H1 (cell line): ENCODE data around the gene GOLGA3. TPM values are rescaled to one million over a fixed set of nuclear protein-coding genes. Genes with fewer than 3 reads are reported as not detected.

Source experiments
- CTCF ChIA-PET: fragments of 300-600 bp; sonication (Branson Sonifier 250); formaldehyde crosslinking; loops from one replicate; lab custom pipeline; 2021; ENCODE audit not compliant: partially characterized antibody; lab: Charles Lee
- POLR2A ChIA-PET: fragments of 300-600 bp; sonication (Branson Sonifier 250); formaldehyde crosslinking; loops from one replicate; lab custom pipeline; 2021; ENCODE audit warnings: inconsistent platforms; ENCODE audit not compliant: partially characterized antibody; lab: Charles Lee
- DNase-seq, 2 experiments: peaks; one replicate each; pipeline versions ENCODE4 v3.0.0 to v3.0.0-alpha.2; 2010 to 2022; ENCODE audit warnings: low spot score in 2 of 2, low read depth in 1 of 2, mixed read lengths in 1 of 2
- FAIRE-seq: peaks from 2 replicates; lab custom pipeline; 2011; peaks lifted over from hg19 to GRCh38; lab: Jason Lieb, UNC
- H2AFZ ChIP-seq: 2 replicates; pipeline ENCODE4 v1.8.1; 2012; ENCODE audit warnings: low read length, inconsistent platforms
- H2AK5ac ChIP-seq: 2 replicates; pipeline ENCODE4 v1.6.1; 2013; ENCODE audit warnings: low read depth, low read length
- H2BK120ac ChIP-seq: replicated peaks from 2 replicates; pipeline ENCODE3; 2013; ENCODE audit warnings: low read depth, low read length, inconsistent platforms
- H2BK12ac ChIP-seq: 2 replicates; pipeline ENCODE4 v1.6.1; 2013; ENCODE audit warnings: low read depth, low read length
- H2BK15ac ChIP-seq: 2 replicates; pipeline ENCODE4 v1.6.1; 2013; ENCODE audit warnings: low read length
- H2BK20ac ChIP-seq: 2 replicates; pipeline ENCODE4 v1.6.1; 2013; ENCODE audit warnings: low read length
- H2BK5ac ChIP-seq: 2 replicates; pipeline ENCODE4 v1.6.1; 2013; ENCODE audit warnings: low read depth, low read length
- H3K14ac ChIP-seq: 2 replicates; pipeline ENCODE4 v1.6.1; 2013; ENCODE audit warnings: inconsistent platforms; ENCODE audit not compliant: insufficient read length
- H3K18ac ChIP-seq: 2 replicates; pipeline ENCODE4 v1.6.1; 2013; ENCODE audit warnings: low read length; ENCODE audit errors: extremely low read depth
- H3K23ac ChIP-seq: 2 replicates; pipeline ENCODE4 v1.6.1; 2013; ENCODE audit warnings: inconsistent platforms; ENCODE audit not compliant: insufficient read length
- H3K23me2 ChIP-seq: 2 replicates; pipeline ENCODE4 v1.6.1; 2013; ENCODE audit warnings: low read depth, low read length
- H3K27ac ChIP-seq: 2 replicates; pipeline ENCODE4 v1.6.1; 2011; ENCODE audit warnings: low read depth, low read length, inconsistent platforms
- H3K27me3 ChIP-seq, 4 experiments: replicated peaks in 1 of 4; 1 replicate in 1 of 4; 2 replicates in 3 of 4; pipeline versions ENCODE4 v1.6.1 to v1.8.1; 2011 to 2013; ENCODE audit warnings: low read length in 3 of 4, mild to moderate bottlenecking in 3 of 4, inconsistent platforms in 2 of 4, mixed read lengths in 2 of 4, moderate library complexity in 1 of 4; ENCODE audit not compliant: control insufficient read depth in 3 of 4, insufficient read depth in 3 of 4; ENCODE audit errors: extremely low read depth in 1 of 4
- H3K36me3 ChIP-seq, 4 experiments: 2 replicates each; pipeline versions ENCODE4 v1.6.1 to v1.8.1; 2011 to 2013; ENCODE audit warnings: mild to moderate bottlenecking in 4 of 4, low read length in 3 of 4, moderate library complexity in 2 of 4, control low read depth in 1 of 4, inconsistent platforms in 1 of 4; ENCODE audit not compliant: insufficient read depth in 4 of 4, control insufficient read depth in 2 of 4
- H3K4ac ChIP-seq: replicated peaks from 2 replicates; pipeline ENCODE3; 2013; ENCODE audit warnings: low read length, low read depth, mixed read lengths, inconsistent platforms; ENCODE audit not compliant: insufficient read length
- H3K4me1 ChIP-seq, 4 experiments: replicated peaks in 1 of 4; 1 replicate in 1 of 4; 2 replicates in 3 of 4; pipeline versions ENCODE4 v1.6.1 to v1.8.1; 2011 to 2013; ENCODE audit warnings: low read length in 3 of 4, inconsistent platforms in 2 of 4, mixed read lengths in 1 of 4; ENCODE audit not compliant: insufficient read depth in 4 of 4, control insufficient read depth in 3 of 4
- H3K4me2 ChIP-seq, 2 experiments: 2 replicates each; pipeline versions ENCODE4 v1.6.1 to v1.8.1; 2011 to 2013; ENCODE audit warnings: low read depth in 2 of 2, low read length in 2 of 2, control low read depth in 1 of 2, inconsistent platforms in 1 of 2, mild to moderate bottlenecking in 1 of 2; ENCODE audit not compliant: insufficient read depth in 1 of 2
- H3K4me3 ChIP-seq, 4 experiments: fragments of 200-600, 300-600 bp in 1 of 4; sonication (generic), shearing (Covaris generic), sonication (Bioruptor Twin) in 1 of 4; 2 replicates each; pipeline versions ENCODE4 v1.5.1 to v1.8.1; 2011 to 2016; ENCODE audit warnings: low read length in 4 of 4, low read depth in 3 of 4, control low read depth in 2 of 4, inconsistent platforms in 2 of 4, mild to moderate bottlenecking in 2 of 4, mixed read lengths in 1 of 4, moderate library complexity in 1 of 4; ENCODE audit not compliant: insufficient read depth in 2 of 4; ENCODE audit errors: extremely low read depth in 1 of 4
- H3K56ac ChIP-seq: replicated peaks from 2 replicates; pipeline ENCODE3; 2013; ENCODE audit warnings: low read depth, mild to moderate bottlenecking, mixed read lengths, low read length, inconsistent platforms; ENCODE audit not compliant: insufficient read length
- H3K79me1 ChIP-seq: 2 replicates; pipeline ENCODE4 v1.6.1; 2013; ENCODE audit warnings: low read depth, low read length, control low read depth
- H3K79me2 ChIP-seq, 2 experiments: 2 replicates each; pipeline versions ENCODE4 v1.6.1 to v1.8.1; 2012 to 2013; ENCODE audit warnings: low read length in 2 of 2, mild to moderate bottlenecking in 2 of 2, inconsistent platforms in 1 of 2; ENCODE audit not compliant: insufficient read depth in 2 of 2, control insufficient read depth in 1 of 2
- H3K9ac ChIP-seq, 4 experiments: replicated peaks in 1 of 4; 1 replicate in 1 of 4; 2 replicates in 3 of 4; pipeline versions ENCODE4 v1.6.1 to v1.8.1; 2011 to 2013; ENCODE audit warnings: low read depth in 3 of 4, low read length in 3 of 4, control low read depth in 2 of 4, mild to moderate bottlenecking in 2 of 4, moderate library complexity in 2 of 4, inconsistent platforms in 1 of 4; ENCODE audit errors: extremely low read depth in 1 of 4
- H3K9me3 ChIP-seq, 2 experiments: 2 replicates each; pipeline versions ENCODE4 v1.6.1 to v1.8.1; 2012 to 2013; ENCODE audit warnings: mild to moderate bottlenecking in 2 of 2, moderate library complexity in 2 of 2, control low read depth in 1 of 2, inconsistent platforms in 1 of 2, low read depth in 1 of 2, low read length in 1 of 2, mixed read lengths in 1 of 2; ENCODE audit not compliant: insufficient read depth in 2 of 2
- H4K20me1 ChIP-seq, 2 experiments: replicated peaks in 1 of 2; 2 replicates each; pipeline versions ENCODE3 to v1.8.1; 2011 to 2013; ENCODE audit warnings: inconsistent platforms in 2 of 2, low read length in 2 of 2, mild to moderate bottlenecking in 1 of 2; ENCODE audit not compliant: insufficient read depth in 2 of 2, control insufficient read depth in 1 of 2
- H4K5ac ChIP-seq: 2 replicates; pipeline ENCODE4 v1.6.1; 2013; ENCODE audit warnings: low read length, low read depth, mixed read lengths, inconsistent platforms; ENCODE audit not compliant: insufficient read length
- H4K8ac ChIP-seq: 2 replicates; pipeline ENCODE4 v1.8.0; 2013; ENCODE audit warnings: mild to moderate bottlenecking, moderate library complexity, low read length, inconsistent platforms; ENCODE audit not compliant: insufficient read depth; ENCODE audit errors: extremely low read depth
- H4K91ac ChIP-seq: replicated peaks from 2 replicates; pipeline ENCODE3; 2013; ENCODE audit warnings: low read length, mixed read lengths, inconsistent platforms; ENCODE audit not compliant: insufficient read length
- ATF2 ChIP-seq: IDR thresholded peaks from 2 replicates; pipeline ENCODE4 v1.6.1; 2012; ENCODE audit warnings: low read length, inconsistent platforms
- ATF3 ChIP-seq: IDR thresholded peaks from 2 replicates; pipeline ENCODE4 v1.6.1; 2011; ENCODE audit warnings: low read depth, mild to moderate bottlenecking, low read length; ENCODE audit not compliant: insufficient read depth
- BACH1 ChIP-seq: IDR thresholded peaks from 2 replicates; pipeline ENCODE4 v1.6.1; 2012; ENCODE audit warnings: low read length, improper control_type of control experiment
- CBX5 ChIP-seq: fragments of 300-800, 300-1000 bp; sonication (generic); IDR thresholded peaks from 2 replicates; pipeline ENCODE4 v1.7.1; 2016; ENCODE audit warnings: antibody characterized with exemption, low read length, low read depth
- CBX8 ChIP-seq: fragments of 300-800, 300-1000 bp; sonication (generic); IDR thresholded peaks from 2 replicates; pipeline ENCODE4 v1.7.1; 2016; ENCODE audit warnings: low read depth, low read length, borderline replicate concordance
- EP300 ChIP-seq, 2 experiments: IDR thresholded peaks; 1 replicate in 1 of 2; 2 replicates in 1 of 2; pipeline ENCODE4 v1.6.1; 2011 to 2012; ENCODE audit warnings: low read depth in 2 of 2, low read length in 2 of 2, mild to moderate bottlenecking in 2 of 2, borderline replicate concordance in 1 of 2, inconsistent platforms in 1 of 2, moderate library complexity in 1 of 2
- JUND ChIP-seq: IDR thresholded peaks from 2 replicates; pipeline ENCODE4 v1.6.1; 2011; ENCODE audit warnings: mild to moderate bottlenecking, improper control_type of control experiment, low read length
- KDM5A ChIP-seq: fragments of 200-600 bp; IDR thresholded peaks from 2 replicates; pipeline ENCODE4 v1.7.1; 2012; ENCODE audit warnings: mild to moderate bottlenecking, low read length, inconsistent platforms, mixed read lengths
- RNF2 ChIP-seq: fragments of 200-900, 300-1000 bp; sonication (generic); IDR thresholded peaks from 2 replicates; pipeline ENCODE4 v1.7.1; 2016; ENCODE audit warnings: borderline replicate concordance, low read depth, mild to moderate bottlenecking, antibody characterized with exemption, low read length; ENCODE audit not compliant: poor library complexity, severe bottlenecking; ENCODE audit errors: missing control alignments
- SRF ChIP-seq: IDR thresholded peaks from 2 replicates; pipeline ENCODE4 v1.6.1; 2011; ENCODE audit warnings: mild to moderate bottlenecking, low read depth, low read length, moderate library complexity
- TAF1 ChIP-seq: IDR thresholded peaks from 2 replicates; pipeline ENCODE4 v1.6.1; 2011; ENCODE audit warnings: mild to moderate bottlenecking, low read depth, low read length
- TCF12 ChIP-seq: IDR thresholded peaks from 2 replicates; pipeline ENCODE4 v1.6.1; 2011; ENCODE audit warnings: low read depth, mild to moderate bottlenecking, low read length
- WGBS, 2 experiments: shearing (Covaris generic) in 1 of 2; methylation state at CpG; one replicate each; pipeline versions ENCODE4 v1.1.6 to v1.1.7; 2013 to 2015; ENCODE audit warnings: low lambda C conversion rate in 2 of 2, mixed read lengths in 2 of 2, inconsistent platforms in 1 of 2, low coverage in 1 of 2, missing lambda C conversion rate in 1 of 2; ENCODE audit not compliant: insufficient replicate concordance in 2 of 2, insufficient coverage in 1 of 2, insufficient read length in 1 of 2; ENCODE audit errors: extremely low coverage in 1 of 2, missing lambda C conversion rate in 1 of 2; 5-methylcytosine and 5-hydroxymethylcytosine counted together
- polyA plus RNA-seq, 7 experiments: library from polyadenylated mRNA; depleted of rRNA in 3 of 7; stranded (reverse) in 5 of 7; unstranded in 2 of 7; fragments of >200 nt in 5 of 7; fragments of 200-250 nt in 2 of 7; gene quantifications; 1 replicate in 5 of 7; 2 replicates in 1 of 7; 4 replicates in 1 of 7; pipeline versions ENCODE4 v1.2.1 to v1.2.3, GENCODE V29; 2011 to 2013; ENCODE audit warnings: missing spikeins in 2 of 7, mixed read lengths in 2 of 7
- total RNA-seq: library from RNA; stranded (reverse); fragmentation: NEBNext Ultra II Directional; extraction: Animal tissue kit (Norgen Biotek cat#: 25700); gene quantifications from 2 replicates; pipeline ENCODE4 v1.2.1, GENCODE V29; 2021

Gene GOLGA3
- total and polyA plus RNA-seq, 2 of the 8 experiments (the other 6 are each of a cell fraction or from before 2014, with no cell fraction given): 6.4 to 33.1 TPM

GRCh38 chr12:132723764-132724140 is 104.9 kb downstream of the GOLGA3 start:
- H3K79me1 ChIP-seq: no peaks in the 10 kb centered on the region
- WGBS, 2 experiments: 100% methylated on average over 2 of the region's 2 CpGs; no CpG with 5 or more reads in 1 of the 2 experiments
- H3K4ac ChIP-seq: no peak overlapping the region
- FAIRE-seq (no peak), DNase-seq (no peak)
- H4K91ac ChIP-seq: no peak overlapping the region
- H3K27ac ChIP-seq: no peak overlapping the region
- H3K79me2 ChIP-seq: no peaks in the 10 kb centered on the region; a peak in 1 of 4 replicates
- H2BK20ac ChIP-seq: no peak overlapping the region
- H2BK120ac ChIP-seq: no peak overlapping the region
- no peak overlapping the region for H3K9ac ChIP-seq
- no peaks in the 10 kb centered on the region for H3K23me2 ChIP-seq
- H3K18ac ChIP-seq: no peak overlapping the region
- no peak overlapping the region for H2BK12ac ChIP-seq
- ChIA-PET POLR2A (interaction anchor here (0.7 to 5.7 kb wide), 5 partner anchors 10 to 32 kb away, joined by 3 to 21 read pairs (median 3); partner anchors contain the start of gene PGAM5), CTCF (no interaction called here)
- no peak overlapping the region for H3K14ac ChIP-seq
- H4K8ac ChIP-seq: no peak overlapping the region
- H2BK5ac ChIP-seq: no peak overlapping the region
- no peak overlapping the region for H3K56ac ChIP-seq
- H2AFZ ChIP-seq: no peak overlapping the region
- no peak overlapping the region for H4K5ac ChIP-seq
- no peak overlapping the region for H3K4me3 ChIP-seq
- H2AK5ac ChIP-seq: no peak overlapping the region
- no peaks in the 10 kb centered on the region for H3K4me1 ChIP-seq
- H2BK15ac ChIP-seq: no peak overlapping the region
- no peaks in the 10 kb centered on the region for H3K9me3 ChIP-seq
- no peaks in the 10 kb centered on the region; a peak in 1 of 7 replicates for H3K27me3 ChIP-seq
- H3K36me3 ChIP-seq: peaks cover 34 to 80% (median 57%) of the 10 kb centered on the region in 4 experiments
- H4K20me1 ChIP-seq: peaks cover 3 to 22% of the 10 kb centered on the region in 2 experiments
- no peak overlapping the region for H3K4me2 ChIP-seq
- H3K23ac ChIP-seq: no peak overlapping the region
- TF ChIP-seq BACH1 (no peak), TCF12 (no peak), TAF1 (no peak), ATF3 (no peak), RNF2 (no peak), CBX8 (no peak), CBX5 (no peak), SRF (no peak), JUND (no peak), KDM5A (no peak), ATF2 (no peak), EP300 (IDR thresholded peaks at IDR 0.05; ENCODE audit: borderline replicate concordance in 1 of 2, low read depth in 2 of 2, low read length in 2 of 2) (no peak)
